ENCODE data around the gene PRSS16.
"Not testable (repeated sequence)": the region's sequence is repeated elsewhere in the genome, so short reads cannot be mapped to it uniquely, and the experiment has no call there.

PRSS16 gene

DNA sequence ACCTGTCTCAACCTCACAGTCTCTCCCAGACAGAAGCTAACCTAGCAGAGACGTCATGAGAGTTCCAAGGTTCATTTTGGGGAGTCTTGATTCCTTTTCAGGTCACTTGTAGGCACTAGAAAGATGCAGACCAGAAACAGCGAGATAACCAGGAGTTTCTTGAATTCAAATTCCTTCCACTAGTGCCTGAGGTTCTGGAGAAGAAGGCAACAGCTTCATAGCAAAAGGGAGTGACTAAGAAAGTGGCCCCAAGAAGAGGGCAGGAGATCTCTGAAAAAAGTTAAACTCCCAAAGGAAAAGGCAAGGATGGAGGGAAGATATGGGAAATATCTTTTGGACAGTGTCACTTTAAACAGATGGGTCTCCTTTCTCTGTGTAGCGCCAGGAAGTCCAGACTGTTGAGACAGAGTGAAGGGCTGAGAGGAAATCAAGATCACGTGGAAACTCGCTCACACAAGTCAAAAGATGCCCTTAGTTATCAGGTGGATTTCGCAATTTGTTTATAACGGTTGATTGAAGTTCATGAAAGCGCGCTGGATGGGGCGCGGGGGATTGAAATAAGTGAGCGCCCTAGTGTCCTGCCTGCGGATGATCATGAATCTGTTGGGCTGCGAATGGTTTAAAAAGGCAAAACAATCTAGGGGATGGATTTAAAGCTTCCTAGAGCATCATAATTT lies 4.8 kb upstream of the PRSS16 start:
- no peak for DNase-seq

DNA sequence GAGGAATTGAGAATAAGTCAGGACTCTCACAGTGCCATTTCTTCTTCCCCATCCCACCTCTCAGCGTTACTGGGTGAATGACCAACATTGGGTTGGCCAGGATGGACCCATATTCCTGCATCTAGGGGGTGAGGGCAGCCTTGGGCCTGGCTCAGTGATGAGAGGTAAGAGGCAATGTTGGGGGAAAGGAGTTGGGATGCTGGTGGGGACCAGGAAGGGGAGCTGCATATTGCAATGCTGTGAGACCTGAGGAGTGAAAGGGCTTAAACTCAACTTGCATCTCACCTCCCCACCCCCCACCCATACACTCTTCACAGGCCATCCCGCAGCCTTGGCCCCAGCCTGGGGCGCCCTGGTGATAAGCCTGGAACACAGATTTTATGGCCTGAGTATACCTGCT lies 1.3 kb downstream of the PRSS16 start:
- DNase-seq: no peak

- DNase-seq: no peak
These were observed 3.0 kb downstream of the PRSS16 start for GRCh38 chr6:27250277-27251111.

DNA sequence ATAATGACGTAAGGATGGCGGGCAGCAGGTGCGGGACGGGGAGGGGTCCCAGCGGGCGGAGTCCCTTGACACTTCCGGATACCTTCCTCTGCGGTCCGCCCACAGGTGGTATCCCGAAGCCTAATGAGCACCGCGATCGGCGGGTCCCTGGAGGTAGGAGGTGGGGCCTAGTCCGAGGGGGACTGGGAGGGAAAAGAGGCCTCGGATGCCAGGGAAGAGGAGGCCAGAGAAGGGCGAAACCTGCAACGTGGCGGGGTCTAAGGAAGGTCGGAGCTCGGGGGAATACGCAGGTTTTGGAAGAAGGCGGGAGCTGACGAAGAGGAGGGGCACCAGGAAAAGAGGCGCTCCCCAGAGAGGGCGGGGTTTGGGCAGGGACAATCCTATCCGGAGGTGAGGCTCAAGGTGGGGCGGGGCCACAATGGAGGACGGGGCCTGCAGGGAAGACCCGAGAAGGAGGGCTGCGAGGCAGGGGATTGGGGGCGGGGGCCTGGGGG lies 3.7 kb downstream of the PRSS16 start:
- peak; percentile 42 for DNase-seq

DNA sequence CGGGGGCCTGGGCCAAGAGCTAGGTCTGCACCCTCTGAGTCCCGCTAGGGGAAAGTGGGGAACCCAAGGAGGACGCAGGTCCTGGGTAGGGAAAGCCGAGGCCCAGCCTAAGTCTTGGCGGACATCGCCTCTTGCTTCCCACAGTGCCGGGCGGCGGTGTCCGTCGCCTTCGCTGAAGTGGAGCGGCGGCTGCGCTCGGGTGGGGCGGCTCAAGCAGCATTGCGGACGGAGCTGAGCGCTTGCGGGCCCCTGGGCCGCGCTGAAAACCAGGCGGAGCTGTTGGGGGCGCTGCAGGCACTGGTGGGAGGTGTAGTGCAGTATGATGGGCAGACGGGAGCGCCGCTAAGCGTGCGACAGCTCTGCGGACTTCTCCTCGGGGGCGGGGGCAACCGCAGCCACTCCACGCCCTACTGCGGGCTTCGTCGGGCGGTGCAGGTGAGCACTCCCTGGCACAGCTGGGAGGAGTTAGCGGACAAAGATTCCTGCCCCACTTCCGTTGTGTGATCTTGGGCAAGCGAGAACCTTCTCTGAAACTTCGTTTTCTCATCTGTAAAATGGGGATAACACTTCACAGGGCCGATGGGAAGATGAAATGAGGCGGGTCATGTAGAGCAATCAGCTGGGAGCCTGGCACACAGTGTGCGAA lies 4.2 kb downstream of the PRSS16 start:
- peak; percentile 26 for DNase-seq

DNA sequence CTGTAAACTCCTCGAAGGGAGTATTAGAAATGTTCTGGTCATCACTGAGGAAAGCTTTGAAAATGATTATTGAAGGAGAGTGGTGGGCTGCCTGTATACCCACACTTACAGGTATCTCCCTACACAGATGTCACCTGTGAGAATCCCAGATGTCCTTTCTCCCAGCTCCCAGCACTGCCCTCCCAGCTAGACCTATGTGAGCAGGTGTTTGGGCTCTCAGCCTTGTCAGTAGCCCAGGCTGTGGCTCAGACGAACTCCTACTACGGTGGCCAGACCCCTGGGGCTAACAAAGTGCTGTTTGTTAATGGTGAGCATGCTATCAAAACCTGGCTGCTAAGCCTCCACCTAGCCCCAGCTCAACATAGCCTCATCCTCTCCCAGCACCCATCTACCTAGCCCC lies 7.1 kb downstream of the PRSS16 start:
- no peak for DNase-seq

- no peak for DNase-seq
These were observed 8.4 kb downstream of the PRSS16 start for GRCh38 chr6:27255866-27256265.

DNA sequence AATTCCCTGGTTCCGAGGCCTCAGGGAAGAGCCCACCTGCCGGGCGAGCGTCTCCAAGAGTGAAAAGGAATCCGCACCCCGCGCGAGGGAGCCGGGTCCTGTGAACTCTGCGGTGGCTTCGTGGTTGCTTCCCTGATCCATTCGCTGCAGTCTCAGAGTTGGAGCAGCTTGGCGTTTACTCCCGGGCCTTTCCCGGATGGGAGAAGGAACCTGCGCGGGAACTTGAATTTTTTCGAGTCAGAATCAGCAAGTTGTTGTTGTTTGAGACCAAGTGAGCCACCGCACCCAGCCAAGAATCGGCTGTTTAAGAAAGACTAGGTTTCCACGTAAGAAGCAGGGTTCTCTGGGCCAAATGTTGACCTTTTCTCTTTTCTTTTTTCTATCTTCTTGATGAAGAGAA lies 12.9 kb downstream of the PRSS16 start:
- no peak for DNase-seq

- no peak for DNase-seq
These were observed 13.4 kb downstream of the PRSS16 start for GRCh38 chr6:27260836-27261375.

- no peak for DNase-seq
These were observed 16.4 kb downstream of the PRSS16 start for GRCh38 chr6:27263886-27264285.

DNA sequence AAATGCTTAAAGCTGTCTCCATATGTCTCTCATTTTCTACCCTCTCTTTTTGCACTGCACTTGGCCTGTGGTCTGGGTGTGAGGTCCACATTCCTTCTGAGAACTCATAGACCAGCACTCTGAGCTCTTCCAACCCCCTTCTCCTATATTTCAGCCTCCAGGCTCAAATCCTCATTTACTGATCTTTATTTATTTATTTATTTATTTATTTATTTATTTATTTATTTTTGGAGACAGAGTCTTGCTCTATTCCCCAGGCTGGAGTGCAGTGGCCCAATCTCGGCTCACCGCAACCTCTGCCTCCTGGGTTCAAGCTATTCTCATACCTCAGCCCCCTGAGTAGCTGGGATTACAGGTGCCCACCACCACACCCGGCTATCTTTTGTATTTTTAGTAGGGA lies 19.5 kb downstream of the PRSS16 start:
- DNase-seq: not testable (repeated sequence)

GRCh38 chr6:27267857-27268434 lies 20.4 kb downstream of the PRSS16 start:
- DNase-seq: no peak

DNA sequence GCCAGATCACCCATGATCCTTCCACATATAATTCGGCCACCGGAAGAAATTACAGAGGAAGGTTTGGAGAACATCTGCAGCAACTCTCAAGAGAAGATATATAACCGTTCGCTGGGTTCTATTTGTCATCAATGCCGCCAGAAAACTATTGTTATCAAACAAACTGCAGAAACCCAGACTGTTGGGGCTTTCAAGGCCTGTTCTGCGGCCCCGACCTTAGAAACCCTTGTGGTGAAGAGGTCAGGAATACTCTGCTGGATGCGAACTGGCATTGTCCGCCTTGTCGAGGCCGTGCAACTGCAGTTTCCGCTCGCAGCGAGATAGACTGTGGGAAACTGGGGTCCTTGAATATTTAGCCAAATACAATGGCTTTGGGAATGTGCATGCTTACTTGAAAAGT lies 21.3 kb downstream of the PRSS16 start:
- DNase-seq: no peak

- no peak for DNase-seq
These were observed 26.3 kb downstream of the PRSS16 start for GRCh38 chr6:27273783-27274182.

GRCh38 chr6:27275025-27275956 lies 27.8 kb downstream of the PRSS16 start:
- no peak for DNase-seq

DNA sequence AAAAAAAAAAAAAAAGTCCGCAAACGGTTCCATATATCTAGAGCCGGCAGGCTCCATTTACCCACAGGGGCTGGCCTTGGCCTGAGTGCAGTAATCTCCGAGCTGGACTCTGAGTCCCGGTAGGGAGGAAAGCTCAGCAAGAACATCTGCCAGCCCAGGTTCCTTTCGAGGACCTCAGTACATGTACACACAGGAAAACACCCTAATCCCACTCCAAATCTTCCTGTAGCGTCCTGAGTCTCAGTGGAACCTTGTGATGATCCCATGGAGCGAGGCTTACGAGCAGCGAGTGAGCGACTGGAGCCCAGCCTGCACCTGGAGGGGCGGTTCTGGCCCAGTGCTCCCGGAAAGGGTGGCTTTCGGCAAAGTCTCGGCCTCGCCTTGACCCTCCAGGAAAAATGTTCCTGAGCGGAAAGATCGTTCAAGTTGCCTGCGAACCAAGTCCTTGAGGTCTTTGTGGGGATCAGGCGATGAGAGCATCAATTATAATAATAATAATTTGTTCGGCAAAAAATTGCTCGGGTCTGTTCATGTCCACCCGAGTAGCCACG lies 32.1 kb downstream of the PRSS16 start:
- DNase-seq: no peak

GRCh38 chr6:27280064-27280539 lies 32.6 kb downstream of the PRSS16 start:
- no peak for DNase-seq

DNA sequence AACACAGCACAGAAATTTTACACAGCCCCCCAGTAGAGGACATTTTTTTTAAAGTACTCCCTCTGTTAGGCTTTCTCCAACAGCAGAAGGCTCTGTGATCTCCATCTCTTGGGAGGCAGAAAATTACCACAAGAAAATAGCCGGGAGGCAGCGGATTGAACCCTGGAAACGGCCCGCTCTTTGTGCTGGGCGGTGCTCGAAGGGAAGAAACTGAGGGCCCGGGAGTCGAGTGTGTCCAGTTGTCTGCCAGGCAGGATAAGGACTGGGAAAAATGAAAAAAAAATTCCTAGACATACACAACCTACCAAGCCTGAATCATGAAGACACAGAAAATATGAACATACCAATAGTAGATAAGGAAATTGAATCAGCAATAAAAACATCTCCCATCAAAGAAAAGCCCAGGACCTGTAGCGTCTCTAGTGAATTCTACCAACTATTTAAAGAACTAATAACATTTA lies 33.1 kb downstream of the PRSS16 start:
- no peak for DNase-seq

DNA sequence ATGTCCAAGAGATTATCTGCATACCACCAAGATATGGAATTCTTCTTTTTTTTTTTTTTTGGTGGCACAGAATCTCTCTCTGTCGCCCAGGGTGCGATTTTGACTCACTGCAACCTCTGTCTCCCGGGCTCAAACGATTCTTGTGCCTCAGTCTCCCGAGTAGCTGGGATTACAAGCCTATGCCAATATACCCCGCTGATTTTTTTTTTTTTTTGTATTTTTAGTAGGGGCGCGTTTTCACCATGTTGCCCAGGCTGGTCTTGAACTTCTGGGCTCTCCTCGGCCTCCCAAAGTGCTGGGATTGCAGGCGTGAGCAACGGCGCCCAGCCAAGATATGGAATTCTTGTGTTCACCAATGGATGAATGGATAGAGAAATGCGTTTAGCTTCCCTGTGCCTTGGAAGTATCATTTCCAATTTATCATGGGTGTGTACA lies 33.6 kb downstream of the PRSS16 start:
- DNase-seq: no peak

DNA sequence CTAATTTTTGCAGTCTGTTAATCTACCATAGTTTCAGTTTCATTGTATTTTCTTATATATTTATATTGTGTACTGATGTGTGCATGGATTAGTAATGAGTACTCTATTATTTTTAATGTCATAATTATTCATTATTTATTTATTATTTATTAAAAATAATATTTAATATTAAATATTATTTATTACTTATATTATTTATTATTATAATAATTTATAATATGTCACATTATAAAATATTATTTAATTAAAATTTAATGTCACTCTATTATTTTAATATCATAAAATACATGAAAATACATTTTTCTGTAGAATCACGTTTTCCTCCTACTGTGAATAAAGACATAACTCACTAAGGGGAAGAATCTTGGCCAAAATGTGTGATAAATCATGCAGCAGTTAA lies 34.1 kb downstream of the PRSS16 start:
- DNase-seq: no peak

DNA sequence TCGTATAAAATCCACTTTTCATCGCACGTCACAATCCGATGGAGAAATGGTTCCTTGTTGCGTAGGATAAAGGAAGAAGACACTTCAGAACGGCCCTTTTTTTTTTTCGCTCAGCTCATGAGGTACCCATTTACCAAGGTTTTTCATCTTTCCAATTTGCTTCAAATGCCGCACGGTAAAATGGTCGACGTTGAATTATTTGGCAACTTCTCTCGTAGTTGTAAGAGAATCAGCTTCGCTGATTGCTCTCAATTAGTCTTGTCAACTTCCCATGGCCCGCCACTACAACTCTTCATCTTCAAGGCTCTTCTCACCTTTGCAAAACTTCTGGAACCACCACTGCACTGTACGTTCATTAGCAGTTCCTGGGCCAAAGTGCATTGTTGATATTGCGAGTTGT lies 35.8 kb downstream of the PRSS16 start:
- no peak for DNase-seq
